Osteoblast (primary cell): ENCODE data around the gene LRRC36. TPM values are rescaled to one million over a fixed set of nuclear protein-coding genes. Genes with fewer than 3 reads are reported as not detected.

Experiments used
- DNase-seq: peaks from one replicate; pipeline ENCODE4 v3.0.0; 2011; ENCODE audit warnings: low spot score, mixed read lengths; ENCODE audit not compliant: insufficient read length; ENCODE audit errors: missing footprints
- H2AFZ ChIP-seq: 2 replicates; pipeline ENCODE4 v1.6.0; 2011; ENCODE audit warnings: mild to moderate bottlenecking, low read length
- H3K27ac ChIP-seq: 2 replicates; pipeline ENCODE4 v1.5.1; 2011; ENCODE audit warnings: mild to moderate bottlenecking, low read depth, low read length, moderate library complexity
- H3K27me3 ChIP-seq: 2 replicates; pipeline ENCODE4 v1.6.0; 2012; ENCODE audit warnings: mild to moderate bottlenecking, control low read depth, inconsistent platforms, low read length, moderate library complexity; ENCODE audit not compliant: insufficient read depth
- H3K36me3 ChIP-seq: 2 replicates; pipeline ENCODE4 v1.5.1; 2011; ENCODE audit warnings: mild to moderate bottlenecking, low read length, control low read depth, moderate library complexity; ENCODE audit not compliant: insufficient read depth
- H3K4me1 ChIP-seq: 2 replicates; pipeline ENCODE4 v1.5.1; 2011; ENCODE audit warnings: mild to moderate bottlenecking, low read length, control low read depth, moderate library complexity; ENCODE audit not compliant: insufficient read depth
- H3K4me2 ChIP-seq: 2 replicates; pipeline ENCODE4 v1.6.0; 2011; ENCODE audit warnings: mild to moderate bottlenecking, low read length; ENCODE audit not compliant: insufficient read depth
- H3K4me3 ChIP-seq: fragments of 200-600 bp; sonication (generic); 3 replicates; pipeline ENCODE4 v1.5.1; 2012; ENCODE audit warnings: mild to moderate bottlenecking, low read length, inconsistent platforms; ENCODE audit not compliant: insufficient read depth
- H3K79me2 ChIP-seq: 2 replicates; pipeline ENCODE4 v1.6.0; 2012; ENCODE audit warnings: mild to moderate bottlenecking, low read length, control low read depth, inconsistent platforms; ENCODE audit not compliant: insufficient read depth
- H3K9me3 ChIP-seq: 2 replicates; pipeline ENCODE4 v1.5.1; 2011; ENCODE audit warnings: low read depth, low read length, control low read depth
- H4K20me1 ChIP-seq: 2 replicates; pipeline ENCODE4 v1.6.0; 2012; ENCODE audit warnings: mild to moderate bottlenecking, low read length, control low read depth; ENCODE audit not compliant: insufficient read depth
- CTCF ChIP-seq: IDR thresholded peaks from 2 replicates; pipeline ENCODE4 v1.5.1; 2011; ENCODE audit warnings: mild to moderate bottlenecking, low read depth, low read length, moderate library complexity; ENCODE audit errors: extremely low read depth
- total RNA-seq: library from RNA; depleted of rRNA; stranded (reverse); fragments of >200 nt; gene quantifications from 2 replicates; pipeline ENCODE4 v1.2.3, GENCODE V29; 2012

LRRC36 gene
- total RNA-seq, 1 donor, result not detected

- Histone ChIP-seq H3K4me2 (no peak overlapping the region), H3K79me2 (no peaks in the 10 kb centered on the region), H3K9me3 (no peaks in the 10 kb centered on the region), H4K20me1 (peaks cover 17% of the 10 kb centered on the region), H3K4me1 (peaks cover 8% of the 10 kb centered on the region), H3K36me3 (no peaks in the 10 kb centered on the region), H3K27ac (no peak overlapping the region), H2AFZ (no peak overlapping the region), H3K4me3 (no peak overlapping the region), H3K27me3 (peaks cover 36% of the 10 kb centered on the region)
- TF ChIP-seq CTCF, result peak; percentile 85
- peak; percentile 96 for DNase-seq
Measured at GRCh38 chr16:67428146-67428731, 101.6 kb downstream of the LRRC36 start.

- Histone ChIP-seq H3K27me3 (peaks cover 36% of the 10 kb centered on the region), H3K79me2 (no peaks in the 10 kb centered on the region), H3K4me2 (no peak overlapping the region), H3K27ac (no peak overlapping the region), H3K4me3 (no peak overlapping the region), H2AFZ (no peak overlapping the region), H3K4me1 (peaks cover 8% of the 10 kb centered on the region), H3K9me3 (no peaks in the 10 kb centered on the region), H4K20me1 (peaks cover 17% of the 10 kb centered on the region), H3K36me3 (no peaks in the 10 kb centered on the region)
- no peak for DNase-seq
- TF ChIP-seq CTCF, result no peak
Measured at GRCh38 chr16:67429053-67429798, 102.6 kb downstream of the LRRC36 start.

GRCh38 chr16:67429799-67430503, 103.3 kb downstream of the LRRC36 start:
- no peak overlapping the region for H2AFZ ChIP-seq
- H3K4me3 ChIP-seq, result peak overlapping the region; percentile 57
- TF ChIP-seq CTCF, result no peak

GRCh38 chr16:67430504-67430976, 103.9 kb downstream of the LRRC36 start:
- Histone ChIP-seq H3K9me3 (no peaks in the 10 kb centered on the region), H2AFZ (no peak overlapping the region), H3K4me1 (peaks cover 3% of the 10 kb centered on the region), H4K20me1 (peaks cover 17% of the 10 kb centered on the region), H3K36me3 (no peaks in the 10 kb centered on the region), H3K27me3 (peaks cover 30% of the 10 kb centered on the region), H3K79me2 (no peaks in the 10 kb centered on the region), H3K27ac (no peak overlapping the region), H3K4me3 (peak overlapping the region; percentile 57), H3K4me2 (peak overlapping the region; percentile 70)
- DNase-seq, result peak; percentile 94
- no peak for TF ChIP-seq CTCF

More at GRCh38 chr16:67429799-67430503, 103.3 kb downstream of the LRRC36 start:
- Histone ChIP-seq H3K4me2 (peak overlapping the region; percentile 70), H3K27me3 (peaks cover 32% of the 10 kb centered on the region), H3K79me2 (no peaks in the 10 kb centered on the region), H4K20me1 (peaks cover 17% of the 10 kb centered on the region), H3K4me1 (peaks cover 8% of the 10 kb centered on the region), H3K9me3 (no peaks in the 10 kb centered on the region), H3K36me3 (no peaks in the 10 kb centered on the region), H3K27ac (no peak overlapping the region)
- DNase-seq, result peak; percentile 81
